Panc1 (cell line): ENCODE measurements around the gene TNNC2. TPM values are rescaled to one million over a fixed set of nuclear protein-coding genes. Genes with fewer than 3 reads are reported as not detected.

Experiments
- ATAC-seq: fragments of 200-7000 bp; cut with Tn5 transposase; 2 replicates; pipeline ENCODE4 v1.9.1; 2020; ENCODE audit warnings: mild to moderate bottlenecking, moderate library complexity
- BruUV-seq: library from RNA; stranded (reverse); fragments of 400-500 nt; replicated peaks from 2 replicates; lab custom pipeline; 2021; lab: Mats Ljungman, UMichigan
- CTCF ChIA-PET: fragments of 300-600 bp; sonication (Branson Sonifier 250); formaldehyde crosslinking; loops from one replicate; lab custom pipeline; 2022; ENCODE audit warnings: antibody characterized with exemption; lab: Charles Lee
- POLR2A ChIA-PET: fragments of 300-600 bp; sonication (Branson Sonifier 250); formaldehyde crosslinking; loops from one replicate; lab custom pipeline; 2022; ENCODE audit warnings: antibody characterized with exemption; lab: Charles Lee
- DNase-seq: peaks from one replicate; pipeline ENCODE4 v3.0.0-alpha.2; 2010; ENCODE audit warnings: low read depth, low spot score
- H3K27ac ChIP-seq: 2 replicates; pipeline ENCODE4 v1.5.1; 2011; ENCODE audit warnings: mild to moderate bottlenecking, low read length, inconsistent platforms
- H3K27me3 ChIP-seq: fragments of 200-500 bp; sonication (Bioruptor generic); 2 replicates; pipeline ENCODE4 v1.6.0; 2014; ENCODE audit warnings: low read length, inconsistent platforms; ENCODE audit not compliant: control insufficient read depth, insufficient read depth
- H3K36me3 ChIP-seq: fragments of 200-500 bp; sonication (Bioruptor generic); 2 replicates; pipeline ENCODE4 v1.5.1; 2014; ENCODE audit warnings: inconsistent platforms, mild to moderate bottlenecking, low read length, moderate library complexity; ENCODE audit not compliant: control insufficient read depth, insufficient read depth
- H3K4me1 ChIP-seq: 2 replicates; pipeline ENCODE4 v1.5.1; 2011; ENCODE audit warnings: inconsistent platforms, mild to moderate bottlenecking, low read length, moderate library complexity; ENCODE audit not compliant: control insufficient read depth, insufficient read depth
- H3K4me3 ChIP-seq, 2 experiments: 2 replicates each; pipeline ENCODE4 v1.5.1; 2011 to 2012; ENCODE audit warnings: low read depth in 2 of 2, low read length in 2 of 2, mild to moderate bottlenecking in 2 of 2, inconsistent platforms in 1 of 2, moderate library complexity in 1 of 2
- H3K9me3 ChIP-seq: fragments of 200-500 bp; sonication (Bioruptor generic); 2 replicates; pipeline ENCODE4 v1.5.1; 2014; ENCODE audit warnings: low read depth, mild to moderate bottlenecking, inconsistent platforms, low read length, moderate library complexity; ENCODE audit not compliant: control insufficient read depth, insufficient read depth
- POLR2AphosphoS5 ChIP-seq: IDR thresholded peaks from 2 replicates; pipeline ENCODE4 v1.6.1; 2012; ENCODE audit warnings: mild to moderate bottlenecking, low read depth, low read length, moderate library complexity
- SIN3A ChIP-seq: IDR thresholded peaks from 2 replicates; pipeline ENCODE4 v1.6.1; 2012; ENCODE audit warnings: low read depth, mild to moderate bottlenecking, low read length, moderate library complexity, borderline replicate concordance; ENCODE audit not compliant: insufficient read depth
- TCF7L2 ChIP-seq: IDR thresholded peaks from 2 replicates; pipeline ENCODE4 v1.6.1; 2011; ENCODE audit warnings: mild to moderate bottlenecking, low read depth, low read length, inconsistent platforms
- in situ Hi-C: cut with HindIII; loops from 2 replicates; pipeline ENCODE4 v1.10.0; 2016; ENCODE audit warnings: low sequenced_read_pairs, low pct_unique_long_range_greater_than_20kb
- intact Hi-C: fragments of 100-400 bp; cut with micrococcal nuclease; formaldehyde crosslinking; loops from one replicate; pipeline ENCODE4 v1.10.0; 2022; ENCODE audit not compliant: unreplicated experiment
- total RNA-seq: library from RNA; stranded (reverse); gene quantifications from one replicate; pipeline ENCODE4 v1.2.1, GENCODE V29; 2021; ENCODE audit not compliant: unreplicated experiment
- TF ChIP-seq, protein P1 (sequence below): fragments of 450-650 bp; IDR thresholded peaks from 2 replicates; pipeline ENCODE4 v1.5.1; 2017; ENCODE audit warnings: mild to moderate bottlenecking
- TF ChIP-seq, protein P2 (sequence below), 2 experiments: IDR thresholded peaks; 2 replicates each; pipeline ENCODE4 v1.6.1; 2011 to 2012; ENCODE audit warnings: low read depth in 2 of 2, control low read depth in 1 of 2, low read length in 1 of 2, mild to moderate bottlenecking in 1 of 2, moderate library complexity in 1 of 2; ENCODE audit not compliant: insufficient read depth in 1 of 2

TNNC2 gene
- total RNA-seq, 1 experiment from 2014 or later = 0.26 TPM

DNA sequence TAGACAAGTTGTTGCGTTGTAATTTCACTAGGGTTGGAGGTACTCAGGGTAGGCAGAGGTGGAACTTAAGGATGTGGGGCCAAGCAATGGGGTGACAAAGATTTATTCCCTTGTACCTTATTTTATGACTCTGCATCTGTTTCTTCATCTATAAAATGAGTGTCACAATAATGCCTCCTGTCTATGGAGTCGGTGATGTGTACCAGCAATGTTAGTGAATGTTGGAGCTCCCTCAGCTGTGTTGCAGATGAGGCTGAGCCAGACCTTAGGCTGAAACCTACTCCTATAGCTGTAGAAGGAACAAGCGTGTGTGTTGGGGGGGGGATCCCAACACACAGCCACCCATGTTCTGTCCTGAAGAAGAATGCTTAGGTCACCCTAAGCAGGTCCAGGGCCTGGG, 10.2 kb downstream of the TNNC2 start:
- ATAC-seq (no peak), DNase-seq (no peak)
- Histone ChIP-seq H3K36me3 (peaks cover 8% of the 10 kb centered on the region), H3K9me3 (no peaks in the 10 kb centered on the region), H3K27ac (peak overlapping the region; percentile 26; the same call in 1 of the 2 replicates), H3K27me3 (no peaks in the 10 kb centered on the region), H3K4me3 (no peak overlapping the region; a peak in 1 of 4 replicates), H3K4me1 (peaks cover 37% of the 10 kb centered on the region)
- BruUV-seq = no TSS peak
- intact Hi-C loops (no loop called here), in situ Hi-C loops (no loop called here)
- ChIA-PET CTCF (interaction anchor here (0.6 kb wide), 1 partner anchor 13 kb away, joined by 13 read pairs; no protein-coding TSS in a partner anchor), POLR2A (interaction anchor here (0.6 to 0.7 kb wide), 3 partner anchors 39 to 490 kb away, joined by 3 to 5 read pairs (median 3); no protein-coding TSS in a partner anchor)
- TF ChIP-seq TCF7L2 (no peak), POLR2AphosphoS5 (no peak), SIN3A (no peak)
- TF ChIP-seq, protein P1, sequence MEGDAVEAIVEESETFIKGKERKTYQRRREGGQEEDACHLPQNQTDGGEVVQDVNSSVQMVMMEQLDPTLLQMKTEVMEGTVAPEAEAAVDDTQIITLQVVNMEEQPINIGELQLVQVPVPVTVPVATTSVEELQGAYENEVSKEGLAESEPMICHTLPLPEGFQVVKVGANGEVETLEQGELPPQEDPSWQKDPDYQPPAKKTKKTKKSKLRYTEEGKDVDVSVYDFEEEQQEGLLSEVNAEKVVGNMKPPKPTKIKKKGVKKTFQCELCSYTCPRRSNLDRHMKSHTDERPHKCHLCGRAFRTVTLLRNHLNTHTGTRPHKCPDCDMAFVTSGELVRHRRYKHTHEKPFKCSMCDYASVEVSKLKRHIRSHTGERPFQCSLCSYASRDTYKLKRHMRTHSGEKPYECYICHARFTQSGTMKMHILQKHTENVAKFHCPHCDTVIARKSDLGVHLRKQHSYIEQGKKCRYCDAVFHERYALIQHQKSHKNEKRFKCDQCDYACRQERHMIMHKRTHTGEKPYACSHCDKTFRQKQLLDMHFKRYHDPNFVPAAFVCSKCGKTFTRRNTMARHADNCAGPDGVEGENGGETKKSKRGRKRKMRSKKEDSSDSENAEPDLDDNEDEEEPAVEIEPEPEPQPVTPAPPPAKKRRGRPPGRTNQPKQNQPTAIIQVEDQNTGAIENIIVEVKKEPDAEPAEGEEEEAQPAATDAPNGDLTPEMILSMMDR = no peak
- TF ChIP-seq, protein P2, sequence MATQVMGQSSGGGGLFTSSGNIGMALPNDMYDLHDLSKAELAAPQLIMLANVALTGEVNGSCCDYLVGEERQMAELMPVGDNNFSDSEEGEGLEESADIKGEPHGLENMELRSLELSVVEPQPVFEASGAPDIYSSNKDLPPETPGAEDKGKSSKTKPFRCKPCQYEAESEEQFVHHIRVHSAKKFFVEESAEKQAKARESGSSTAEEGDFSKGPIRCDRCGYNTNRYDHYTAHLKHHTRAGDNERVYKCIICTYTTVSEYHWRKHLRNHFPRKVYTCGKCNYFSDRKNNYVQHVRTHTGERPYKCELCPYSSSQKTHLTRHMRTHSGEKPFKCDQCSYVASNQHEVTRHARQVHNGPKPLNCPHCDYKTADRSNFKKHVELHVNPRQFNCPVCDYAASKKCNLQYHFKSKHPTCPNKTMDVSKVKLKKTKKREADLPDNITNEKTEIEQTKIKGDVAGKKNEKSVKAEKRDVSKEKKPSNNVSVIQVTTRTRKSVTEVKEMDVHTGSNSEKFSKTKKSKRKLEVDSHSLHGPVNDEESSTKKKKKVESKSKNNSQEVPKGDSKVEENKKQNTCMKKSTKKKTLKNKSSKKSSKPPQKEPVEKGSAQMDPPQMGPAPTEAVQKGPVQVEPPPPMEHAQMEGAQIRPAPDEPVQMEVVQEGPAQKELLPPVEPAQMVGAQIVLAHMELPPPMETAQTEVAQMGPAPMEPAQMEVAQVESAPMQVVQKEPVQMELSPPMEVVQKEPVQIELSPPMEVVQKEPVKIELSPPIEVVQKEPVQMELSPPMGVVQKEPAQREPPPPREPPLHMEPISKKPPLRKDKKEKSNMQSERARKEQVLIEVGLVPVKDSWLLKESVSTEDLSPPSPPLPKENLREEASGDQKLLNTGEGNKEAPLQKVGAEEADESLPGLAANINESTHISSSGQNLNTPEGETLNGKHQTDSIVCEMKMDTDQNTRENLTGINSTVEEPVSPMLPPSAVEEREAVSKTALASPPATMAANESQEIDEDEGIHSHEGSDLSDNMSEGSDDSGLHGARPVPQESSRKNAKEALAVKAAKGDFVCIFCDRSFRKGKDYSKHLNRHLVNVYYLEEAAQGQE (IDR thresholded peaks at IDR 0.05; ENCODE audit: insufficient read depth in 1 of 2, low read depth in 2 of 2, low read length in 1 of 2) = no peak

DNA sequence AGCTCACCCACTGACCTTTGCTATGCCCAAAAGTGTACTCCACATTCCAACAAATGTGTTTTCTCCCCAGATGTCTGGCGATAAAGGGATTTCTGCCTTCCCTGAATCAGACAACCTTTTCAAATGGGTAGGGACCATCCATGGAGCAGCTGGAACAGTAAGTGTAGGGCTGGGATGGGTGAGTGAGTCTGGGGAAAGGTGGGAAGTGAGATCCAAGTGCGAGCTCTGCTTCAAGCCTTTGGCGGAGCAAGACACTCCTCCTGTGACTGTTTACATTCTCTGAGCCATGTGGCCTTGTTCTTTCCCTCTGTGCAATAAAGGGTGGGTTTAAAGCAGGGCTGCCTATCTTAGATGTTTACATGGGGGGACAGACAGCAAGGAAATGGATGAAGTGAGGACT, 12.8 kb downstream of the TNNC2 start:
- Histone ChIP-seq H3K27ac (peak overlapping the region; percentile 64; the same call in 1 of the 2 replicates), H3K4me3 (peak overlapping the region; percentile 61 to 79; a peak in 3 of 4 replicates), H3K4me1 (peaks cover 40% of the 10 kb centered on the region), H3K9me3 (no peaks in the 10 kb centered on the region), H3K36me3 (peaks cover 11% of the 10 kb centered on the region), H3K27me3 (no peaks in the 10 kb centered on the region)
- no peak for DNase-seq
- no peak for ATAC-seq
- intact Hi-C loops = no loop called here
- ChIA-PET CTCF (no interaction called here), POLR2A (no interaction called here)
- BruUV-seq = no TSS peak
- in situ Hi-C loops = no loop called here
- no peak for TF ChIP-seq SIN3A

- peaks cover 11% of the 10 kb centered on the region for H3K36me3 ChIP-seq
- in situ Hi-C loops = no loop called here
- intact Hi-C loops = no loop called here
- CTCF ChIA-PET = interaction anchor here (0.6 kb wide), 1 partner anchor 157 kb away, joined by 3 read pairs; no protein-coding TSS in a partner anchor
- H3K4me1 ChIP-seq = peaks cover 40% of the 10 kb centered on the region
- peak overlapping the region; percentile 97 for H3K27ac ChIP-seq
- H3K27me3 ChIP-seq = no peaks in the 10 kb centered on the region
- POLR2A ChIA-PET = interaction anchor here (0.6 kb wide), 1 partner anchor 15 kb away, joined by 3 read pairs; no protein-coding TSS in a partner anchor
- BruUV-seq = TSS peak; percentile 90
- ATAC-seq (no peak), DNase-seq (no peak)
- H3K9me3 ChIP-seq = no peaks in the 10 kb centered on the region
- TF ChIP-seq, protein P1 = no peak
- TF ChIP-seq POLR2AphosphoS5 (no peak), TCF7L2 (no peak), SIN3A (no peak)
- TF ChIP-seq, protein P2 (IDR thresholded peaks at IDR 0.05; ENCODE audit: insufficient read depth in 1 of 2, low read depth in 2 of 2, low read length in 1 of 2) = no peak
- H3K4me3 ChIP-seq = peak overlapping the region; percentile 61 to 79
These were observed 13.6 kb downstream of the TNNC2 start for GRCh38 chr20:45813489-45813888.
